ENCODE data around the gene INPP5E.

DNA sequence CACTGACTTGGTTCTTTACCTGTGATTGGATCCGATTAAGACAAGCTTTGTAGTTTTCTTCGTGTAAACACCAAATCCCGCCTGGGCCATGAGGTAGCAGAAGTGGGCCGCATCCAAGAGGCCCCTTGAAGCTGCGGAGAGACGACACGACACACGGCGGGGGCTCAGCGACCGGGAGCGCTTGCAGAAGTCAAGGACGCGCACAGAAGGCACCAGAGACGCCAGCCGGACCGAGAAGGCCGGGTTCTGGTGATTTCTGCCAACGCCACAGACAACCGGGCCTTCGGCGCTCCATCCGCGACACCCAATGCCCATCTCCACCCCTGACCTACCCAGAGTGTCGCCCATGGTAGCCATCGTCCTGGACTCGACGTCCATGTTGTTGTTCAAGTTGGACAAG lies 19.8 kb upstream of the INPP5E start:
- TF ChIP-seq, protein P1, sequence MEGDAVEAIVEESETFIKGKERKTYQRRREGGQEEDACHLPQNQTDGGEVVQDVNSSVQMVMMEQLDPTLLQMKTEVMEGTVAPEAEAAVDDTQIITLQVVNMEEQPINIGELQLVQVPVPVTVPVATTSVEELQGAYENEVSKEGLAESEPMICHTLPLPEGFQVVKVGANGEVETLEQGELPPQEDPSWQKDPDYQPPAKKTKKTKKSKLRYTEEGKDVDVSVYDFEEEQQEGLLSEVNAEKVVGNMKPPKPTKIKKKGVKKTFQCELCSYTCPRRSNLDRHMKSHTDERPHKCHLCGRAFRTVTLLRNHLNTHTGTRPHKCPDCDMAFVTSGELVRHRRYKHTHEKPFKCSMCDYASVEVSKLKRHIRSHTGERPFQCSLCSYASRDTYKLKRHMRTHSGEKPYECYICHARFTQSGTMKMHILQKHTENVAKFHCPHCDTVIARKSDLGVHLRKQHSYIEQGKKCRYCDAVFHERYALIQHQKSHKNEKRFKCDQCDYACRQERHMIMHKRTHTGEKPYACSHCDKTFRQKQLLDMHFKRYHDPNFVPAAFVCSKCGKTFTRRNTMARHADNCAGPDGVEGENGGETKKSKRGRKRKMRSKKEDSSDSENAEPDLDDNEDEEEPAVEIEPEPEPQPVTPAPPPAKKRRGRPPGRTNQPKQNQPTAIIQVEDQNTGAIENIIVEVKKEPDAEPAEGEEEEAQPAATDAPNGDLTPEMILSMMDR (IDR thresholded peaks at IDR 0.05) = no peak
- TF ChIP-seq POLR2A (IDR thresholded peaks at IDR 0.05) = no peak
